PFSK-1 (cell line): ENCODE measurements around the gene ERGIC1.
A peak's percentile ranks its signal among the peaks of the same experiment; 100 is the strongest.

Source experiments
- FOXP2 ChIP-seq: optimal IDR thresholded peaks from 2 replicates; pipeline ENCODE3; 2011; ENCODE audit warnings: borderline replicate concordance, control low read depth, inconsistent platforms; ENCODE audit not compliant: insufficient read depth; ENCODE audit errors: extremely low read length, extremely low read depth
- POLR2AphosphoS5 ChIP-seq: IDR thresholded peaks from 2 replicates; pipeline ENCODE4 v1.6.1; 2012; ENCODE audit warnings: low read depth, mild to moderate bottlenecking, control low read depth, low read length, moderate library complexity
- SIN3A ChIP-seq: IDR thresholded peaks from 2 replicates; pipeline ENCODE4 v1.6.1; 2012; ENCODE audit warnings: mild to moderate bottlenecking, low read length, moderate library complexity, borderline replicate concordance; ENCODE audit not compliant: insufficient read depth
- TAF1 ChIP-seq: IDR thresholded peaks from 2 replicates; pipeline ENCODE4 v1.6.1; 2012; ENCODE audit warnings: low read length, control low read depth, borderline replicate concordance; ENCODE audit not compliant: insufficient read depth
- TF ChIP-seq, protein P1 (sequence below), 2 experiments: IDR thresholded peaks; 2 replicates each; pipeline versions ENCODE4 v1.6.1 to v1.8.0; 2011 to 2012; ENCODE audit warnings: low read depth in 2 of 2, low read length in 2 of 2, control low read depth in 1 of 2, inconsistent platforms in 1 of 2, mild to moderate bottlenecking in 1 of 2, moderate library complexity in 1 of 2; ENCODE audit not compliant: insufficient read depth in 1 of 2

Gene ERGIC1

DNA sequence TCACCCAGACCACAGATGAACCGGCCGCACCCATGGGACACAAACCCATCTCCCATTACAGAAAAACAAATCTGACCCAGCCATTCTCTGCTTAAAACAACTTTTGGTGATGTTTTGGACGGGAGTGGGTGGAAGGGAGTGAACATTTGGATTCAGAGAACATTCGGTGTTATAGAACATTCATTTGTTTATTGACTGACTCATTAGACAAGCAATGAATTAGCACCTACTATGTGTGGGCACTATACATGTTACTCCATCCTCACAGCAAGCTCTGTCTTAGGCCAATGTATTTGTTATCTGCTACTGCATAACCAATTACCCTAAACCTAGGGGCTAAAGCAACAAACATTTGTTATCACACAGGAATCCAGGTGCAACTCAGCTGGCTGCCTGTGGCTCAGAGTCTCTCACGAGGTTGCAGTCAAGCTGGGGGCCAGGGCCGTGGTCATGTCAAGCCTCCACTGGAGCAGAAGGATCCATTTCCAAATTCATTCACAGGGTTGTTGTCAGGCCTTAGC lies 5.1 kb upstream of the ERGIC1 start:
- no peak for TF ChIP-seq FOXP2
- TF ChIP-seq POLR2AphosphoS5, result no peak
- TF ChIP-seq SIN3A, result no peak
- TF ChIP-seq, protein P1, sequence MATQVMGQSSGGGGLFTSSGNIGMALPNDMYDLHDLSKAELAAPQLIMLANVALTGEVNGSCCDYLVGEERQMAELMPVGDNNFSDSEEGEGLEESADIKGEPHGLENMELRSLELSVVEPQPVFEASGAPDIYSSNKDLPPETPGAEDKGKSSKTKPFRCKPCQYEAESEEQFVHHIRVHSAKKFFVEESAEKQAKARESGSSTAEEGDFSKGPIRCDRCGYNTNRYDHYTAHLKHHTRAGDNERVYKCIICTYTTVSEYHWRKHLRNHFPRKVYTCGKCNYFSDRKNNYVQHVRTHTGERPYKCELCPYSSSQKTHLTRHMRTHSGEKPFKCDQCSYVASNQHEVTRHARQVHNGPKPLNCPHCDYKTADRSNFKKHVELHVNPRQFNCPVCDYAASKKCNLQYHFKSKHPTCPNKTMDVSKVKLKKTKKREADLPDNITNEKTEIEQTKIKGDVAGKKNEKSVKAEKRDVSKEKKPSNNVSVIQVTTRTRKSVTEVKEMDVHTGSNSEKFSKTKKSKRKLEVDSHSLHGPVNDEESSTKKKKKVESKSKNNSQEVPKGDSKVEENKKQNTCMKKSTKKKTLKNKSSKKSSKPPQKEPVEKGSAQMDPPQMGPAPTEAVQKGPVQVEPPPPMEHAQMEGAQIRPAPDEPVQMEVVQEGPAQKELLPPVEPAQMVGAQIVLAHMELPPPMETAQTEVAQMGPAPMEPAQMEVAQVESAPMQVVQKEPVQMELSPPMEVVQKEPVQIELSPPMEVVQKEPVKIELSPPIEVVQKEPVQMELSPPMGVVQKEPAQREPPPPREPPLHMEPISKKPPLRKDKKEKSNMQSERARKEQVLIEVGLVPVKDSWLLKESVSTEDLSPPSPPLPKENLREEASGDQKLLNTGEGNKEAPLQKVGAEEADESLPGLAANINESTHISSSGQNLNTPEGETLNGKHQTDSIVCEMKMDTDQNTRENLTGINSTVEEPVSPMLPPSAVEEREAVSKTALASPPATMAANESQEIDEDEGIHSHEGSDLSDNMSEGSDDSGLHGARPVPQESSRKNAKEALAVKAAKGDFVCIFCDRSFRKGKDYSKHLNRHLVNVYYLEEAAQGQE (IDR thresholded peaks at IDR 0.05; ENCODE audit: insufficient read depth in 1 of 2, low read depth in 2 of 2, low read length in 2 of 2), result no peak
- peak; percentile 23; the same call in 1 of the 2 replicates for TF ChIP-seq TAF1

DNA sequence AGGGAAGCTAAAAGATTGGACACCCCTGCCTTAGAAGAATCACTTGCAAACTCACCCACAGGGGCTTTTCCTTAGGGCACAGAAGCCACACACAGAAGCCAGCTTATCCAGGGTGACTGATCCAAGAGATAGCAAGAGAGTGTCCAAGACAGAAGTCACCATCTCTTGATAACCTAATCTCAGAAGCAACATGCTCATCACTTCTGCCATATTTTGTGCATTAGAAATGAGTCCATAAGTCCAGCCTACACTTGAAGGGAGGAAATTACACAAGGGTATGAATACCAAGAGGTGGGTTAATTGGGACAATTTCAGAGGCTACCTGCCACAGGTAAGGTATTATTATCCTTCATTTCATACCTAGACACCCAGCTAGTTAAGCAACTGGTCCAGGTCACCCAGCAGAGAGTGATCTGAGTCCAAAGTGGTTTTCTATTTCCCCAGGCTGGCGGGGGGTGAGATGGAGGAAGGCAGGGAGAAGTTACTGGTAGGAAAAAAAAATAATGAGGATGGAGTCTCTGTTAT lies 3.7 kb upstream of the ERGIC1 start:
- no peak for TF ChIP-seq SIN3A
- no peak for TF ChIP-seq TAF1

DNA sequence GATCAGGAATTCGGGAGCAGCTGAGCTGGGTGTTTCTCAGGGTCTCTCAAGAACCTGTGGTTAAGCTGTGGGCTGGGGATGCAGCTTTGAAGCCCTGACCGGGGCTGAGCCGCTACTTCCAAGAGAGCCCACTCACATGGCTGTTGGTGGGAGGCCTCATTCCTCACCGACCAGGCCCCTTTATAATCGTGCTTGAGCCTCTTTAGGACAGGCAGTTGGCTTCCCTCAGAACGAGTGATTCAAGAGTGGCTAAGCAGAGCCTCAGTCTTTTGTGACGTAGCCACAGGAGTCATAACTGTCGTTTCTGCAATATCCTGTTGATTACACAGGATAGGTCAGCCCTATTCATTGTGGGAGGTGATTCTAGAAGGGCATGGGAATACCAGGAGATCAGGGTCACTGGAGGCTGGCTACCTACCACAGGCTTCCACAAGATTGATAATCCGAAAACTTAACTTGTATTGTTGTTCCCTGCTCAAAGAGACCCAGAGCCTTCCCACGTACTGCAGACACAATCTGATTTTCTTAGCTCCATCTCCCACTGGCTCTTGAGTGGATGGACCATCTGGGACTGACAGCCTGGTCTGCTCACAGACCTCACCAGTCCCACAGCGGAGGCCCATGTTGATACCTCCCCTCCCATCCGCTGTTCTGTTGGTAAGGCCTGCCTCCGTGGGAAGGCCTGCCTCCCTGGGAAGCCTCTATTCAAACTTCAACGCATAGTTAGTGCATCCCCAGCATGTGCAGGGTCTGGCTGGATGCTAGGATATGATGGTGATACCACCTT lies 3.0 kb upstream of the ERGIC1 start:
- TF ChIP-seq FOXP2 (no peak), TAF1 (no peak), POLR2AphosphoS5 (no peak), SIN3A (no peak)
- TF ChIP-seq, protein P1 (IDR thresholded peaks at IDR 0.05; ENCODE audit: insufficient read depth in 1 of 2, low read depth in 2 of 2, low read length in 2 of 2), result no peak

DNA sequence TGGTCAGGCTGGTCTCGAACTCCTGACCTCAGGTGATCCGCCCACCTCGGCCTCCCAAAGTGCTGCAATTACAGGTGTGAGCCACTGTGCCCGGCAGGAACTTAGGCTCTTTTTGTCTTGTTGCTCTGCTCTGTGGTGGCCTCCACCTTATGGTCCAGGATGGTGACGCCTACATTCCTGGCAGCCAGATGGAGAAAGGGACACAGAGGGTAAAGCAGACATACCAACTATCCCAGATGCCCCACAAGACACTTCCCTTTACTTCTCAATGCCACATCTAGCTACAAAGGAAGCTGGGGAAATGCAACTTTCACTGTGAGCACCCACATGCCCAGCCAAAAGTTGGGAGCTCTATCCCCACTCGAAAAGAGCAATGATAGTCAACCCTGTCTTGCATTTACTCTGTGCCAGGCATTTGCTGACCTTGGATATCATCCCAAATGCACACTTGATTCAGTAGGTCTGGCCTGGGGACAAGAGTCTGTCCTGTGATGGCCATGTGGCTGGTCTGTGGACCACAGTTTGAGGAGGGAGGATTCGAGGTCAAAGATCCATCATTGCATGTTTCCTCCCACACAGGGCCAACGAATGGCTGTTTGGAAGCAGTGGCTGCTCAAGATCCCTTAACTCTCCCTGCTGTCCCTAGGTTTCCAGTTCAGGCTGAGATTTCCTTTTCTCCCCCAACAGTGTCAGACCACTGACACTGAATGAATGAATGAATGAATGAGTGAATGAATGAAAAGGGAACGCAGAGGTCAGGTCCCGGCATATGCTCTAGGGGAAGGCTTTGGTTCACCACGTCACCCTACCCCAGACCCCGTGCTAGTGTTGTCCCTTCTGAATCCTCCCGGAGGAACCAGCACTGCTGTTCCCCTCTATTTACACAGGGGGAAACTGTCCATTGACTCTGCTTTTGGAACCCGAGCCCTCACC lies 1.4 kb upstream of the ERGIC1 start:
- TF ChIP-seq FOXP2, result no peak
- no peak for TF ChIP-seq SIN3A
- no peak for TF ChIP-seq POLR2AphosphoS5
- TF ChIP-seq, protein P1 (IDR thresholded peaks at IDR 0.05; ENCODE audit: insufficient read depth in 1 of 2, low read depth in 2 of 2, low read length in 2 of 2), result no peak
- TF ChIP-seq TAF1, result no peak

DNA sequence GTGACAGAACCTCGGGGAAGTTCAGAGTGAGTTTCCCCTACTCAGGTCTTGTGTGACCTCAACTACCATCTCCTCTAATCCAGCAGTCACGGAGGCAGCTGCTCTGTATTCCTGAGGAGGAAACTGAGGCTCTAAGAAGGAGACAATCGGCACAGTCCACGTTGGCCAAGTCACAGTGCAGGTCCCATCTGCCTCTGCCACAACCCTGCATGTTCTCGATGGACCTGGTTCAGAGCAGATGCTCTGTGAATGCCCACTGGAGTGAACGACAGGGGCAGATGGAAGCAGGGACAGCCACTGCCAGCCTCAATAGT lies 722 bp upstream of the ERGIC1 start:
- no peak for TF ChIP-seq TAF1
- TF ChIP-seq SIN3A, result no peak
- TF ChIP-seq FOXP2, result no peak
